HG03025 (cell line): ENCODE results near the gene AEBP1.

Experiments
- ATAC-seq: cut with Tn5 transposase; IDR thresholded peaks from one replicate; pipeline ENCODE4 v1.9.1; 2021; ENCODE audit warnings: mild to moderate bottlenecking, moderate library complexity; ENCODE audit not compliant: unreplicated experiment, low FRiP score

The AEBP1 gene

DNA sequence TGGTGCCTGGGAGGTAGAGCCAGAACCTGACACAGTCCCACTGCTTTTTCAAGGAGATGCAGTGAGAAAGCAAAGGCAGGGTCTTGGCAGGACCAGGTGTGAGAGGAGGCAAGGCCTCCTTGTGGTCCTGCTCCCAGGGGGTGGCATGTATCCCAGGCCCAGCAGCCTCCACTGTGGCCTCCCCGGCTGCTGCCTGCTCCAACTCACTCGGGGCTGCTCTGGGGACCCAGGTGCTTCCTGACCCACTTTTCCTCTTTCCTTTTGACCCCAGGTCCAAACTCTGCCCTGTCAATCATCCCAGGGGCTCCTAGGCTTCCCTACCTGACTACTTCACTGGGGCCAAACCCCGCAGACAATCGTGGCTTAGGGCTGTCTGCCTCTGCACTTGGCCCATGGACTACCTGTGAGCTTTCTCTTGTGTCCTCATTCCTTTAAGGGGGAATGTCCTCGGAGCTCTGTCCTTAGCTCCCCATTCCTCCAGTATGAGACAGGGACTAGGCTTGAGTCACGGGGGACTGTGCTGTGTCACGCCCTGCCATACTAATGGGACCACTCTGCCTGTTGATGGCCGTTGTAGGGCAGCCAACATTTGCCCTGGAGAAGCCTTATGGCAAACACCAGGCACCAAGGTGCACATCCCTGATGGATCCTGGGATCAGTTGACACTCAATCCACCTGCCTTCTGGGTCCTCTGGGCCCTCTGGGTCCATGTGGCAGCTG is 1.1 kb upstream of the AEBP1 start:
- no peak for ATAC-seq

DNA sequence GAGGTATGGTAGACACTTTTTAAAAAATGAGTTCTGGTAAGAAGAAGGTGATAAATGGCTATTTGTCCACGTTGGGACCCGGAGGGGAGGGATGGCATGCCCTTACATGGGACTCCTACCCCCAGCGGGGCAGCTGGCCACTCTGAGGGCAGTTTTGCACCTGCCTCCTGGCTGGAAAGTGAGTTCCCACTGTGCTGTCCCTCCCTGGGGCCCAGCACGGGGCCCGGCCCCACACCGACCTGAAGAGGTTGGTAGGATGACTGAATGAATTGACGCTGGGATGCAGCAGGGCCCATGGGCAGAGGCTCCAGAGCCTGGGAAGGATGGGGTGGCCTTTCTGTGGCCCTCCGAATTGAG is 601 bp upstream of the AEBP1 start:
- no peak for ATAC-seq

DNA sequence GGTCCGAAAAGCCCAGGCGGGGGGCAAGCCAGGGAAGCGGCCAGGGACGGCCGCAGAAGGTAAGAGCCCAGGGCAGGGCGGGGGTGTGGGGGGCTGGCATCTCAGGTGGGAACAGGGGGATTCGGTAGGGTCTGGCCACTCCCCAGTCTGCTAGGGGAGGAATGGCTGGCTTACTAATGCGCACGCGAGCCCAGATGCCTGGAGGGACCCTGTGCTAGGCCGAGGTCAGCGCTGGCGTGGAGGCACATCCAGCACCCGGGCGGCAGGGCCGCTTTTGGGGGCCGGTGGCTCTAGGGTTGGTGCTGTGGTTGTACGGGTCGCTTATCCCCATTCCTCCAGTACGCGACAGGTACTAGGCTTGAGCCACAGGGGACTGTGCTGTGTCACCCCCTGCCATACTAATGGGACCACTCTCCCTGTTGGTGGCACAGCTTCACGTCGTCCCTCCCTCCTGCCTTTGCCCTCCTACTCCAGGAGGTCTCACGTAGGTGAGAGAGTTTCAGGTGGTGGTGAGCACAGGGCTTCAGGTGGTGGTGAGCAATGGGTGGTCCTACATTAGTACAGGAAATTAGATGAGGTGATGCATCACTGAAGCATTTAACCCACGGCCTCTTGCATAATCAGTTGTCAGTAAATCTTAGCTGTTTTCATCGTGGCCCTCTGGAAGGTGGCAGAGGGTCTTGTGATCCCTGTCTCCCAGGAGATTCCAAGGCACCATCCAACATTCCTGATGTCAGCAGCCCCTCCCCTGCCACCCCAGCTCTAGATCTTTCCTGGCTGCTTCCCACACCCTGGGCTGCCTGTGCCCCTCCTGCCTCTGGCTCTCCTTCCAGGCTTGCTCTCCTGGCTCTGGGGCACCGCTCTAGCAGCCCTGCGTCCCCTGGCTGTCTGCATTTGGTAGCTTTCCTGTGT is 971 bp downstream of the AEBP1 start:
- ATAC-seq = no peak

DNA sequence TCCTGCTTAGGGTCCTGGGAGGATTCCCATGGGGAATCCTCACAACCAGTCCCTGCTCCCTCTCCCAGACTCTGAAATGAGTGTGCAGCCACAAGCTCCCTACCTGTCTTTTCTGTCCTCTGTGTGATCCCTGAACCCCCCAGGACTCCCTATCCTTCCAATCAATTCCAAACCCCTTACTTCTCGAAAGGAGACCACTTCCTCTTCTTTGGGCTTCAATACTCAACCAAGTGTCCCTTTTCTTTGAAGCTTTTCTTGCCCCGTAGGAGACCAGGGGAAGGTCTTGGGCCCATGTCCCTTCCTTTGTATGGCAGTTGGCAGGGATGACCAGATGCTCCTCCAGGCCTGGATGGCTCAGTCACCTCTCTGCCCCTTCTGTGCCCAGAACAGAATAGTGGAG is 1.7 kb downstream of the AEBP1 start:
- no peak for ATAC-seq

DNA sequence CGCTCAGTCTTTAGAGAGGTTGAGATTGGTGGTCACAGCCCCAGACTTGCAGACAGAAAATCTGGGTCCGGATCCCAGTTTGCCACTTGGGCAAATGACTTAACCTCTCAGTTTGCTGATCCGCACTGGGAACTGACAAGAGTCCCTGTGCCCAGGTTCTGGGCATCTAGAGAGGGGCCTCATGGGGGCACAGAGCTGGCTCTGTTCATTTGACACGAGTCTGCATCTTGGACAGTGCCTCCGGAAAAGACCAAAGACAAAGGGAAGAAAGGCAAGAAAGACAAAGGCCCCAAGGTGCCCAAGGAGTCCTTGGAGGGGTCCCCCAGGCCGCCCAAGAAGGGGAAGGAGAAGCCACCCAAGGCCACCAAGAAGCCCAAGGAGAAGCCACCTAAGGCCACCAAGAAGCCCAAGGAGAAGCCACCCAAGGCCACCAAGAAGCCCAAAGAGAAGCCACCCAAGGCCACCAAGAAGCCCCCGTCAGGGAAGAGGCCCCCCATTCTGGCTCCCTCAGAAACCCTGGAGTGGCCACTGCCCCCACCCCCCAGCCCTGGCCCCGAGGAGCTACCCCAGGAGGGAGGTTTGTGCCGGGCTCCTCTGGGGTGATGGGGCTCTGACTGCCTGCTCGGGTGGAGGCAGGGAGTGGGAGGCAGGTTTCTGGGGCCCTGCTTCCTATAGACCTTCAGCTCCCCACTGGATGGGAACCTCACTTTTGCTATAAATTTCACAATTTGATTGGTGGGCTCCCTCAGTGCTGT is 2.3 kb downstream of the AEBP1 start:
- ATAC-seq = no peak

DNA sequence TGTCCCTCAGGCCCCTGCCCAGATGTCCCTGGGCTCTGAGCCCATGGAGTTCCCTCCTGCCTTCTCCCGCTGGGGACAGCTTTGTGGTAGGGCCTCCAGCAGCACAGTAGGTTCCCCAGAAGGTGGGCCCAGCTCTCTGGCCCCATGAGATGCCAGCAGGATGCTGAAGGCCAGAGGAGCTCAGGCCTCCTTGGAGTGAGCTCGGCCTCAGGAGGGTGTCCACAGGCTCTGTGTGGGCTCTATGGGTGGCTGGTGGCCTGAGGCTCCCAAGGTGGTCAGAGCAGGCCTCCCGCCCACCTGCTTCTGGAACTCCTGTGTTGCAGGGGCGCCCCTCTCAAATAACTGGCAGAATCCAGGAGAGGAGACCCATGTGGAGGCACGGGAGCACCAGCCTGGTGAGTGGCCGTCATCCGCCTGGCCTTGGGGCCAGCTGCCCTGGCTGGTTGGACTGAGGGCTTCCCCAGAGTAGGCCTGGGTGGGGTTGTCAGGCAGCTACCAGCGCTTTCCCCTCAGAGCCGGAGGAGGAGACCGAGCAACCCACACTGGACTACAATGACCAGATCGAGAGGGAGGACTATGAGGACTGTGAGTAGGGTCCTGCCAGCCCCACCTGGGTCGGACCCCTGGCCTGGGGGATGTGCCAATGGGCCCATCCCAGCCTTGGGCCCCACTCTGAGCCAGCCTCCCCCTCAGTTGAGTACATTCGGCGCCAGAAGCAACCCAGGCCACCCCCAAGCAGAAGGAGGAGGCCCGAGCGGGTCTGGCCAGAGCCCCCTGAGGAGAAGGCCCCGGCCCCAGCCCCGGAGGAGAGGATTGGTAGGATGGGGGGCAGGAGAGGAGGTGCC is 3.2 kb downstream of the AEBP1 start:
- ATAC-seq = no peak

DNA sequence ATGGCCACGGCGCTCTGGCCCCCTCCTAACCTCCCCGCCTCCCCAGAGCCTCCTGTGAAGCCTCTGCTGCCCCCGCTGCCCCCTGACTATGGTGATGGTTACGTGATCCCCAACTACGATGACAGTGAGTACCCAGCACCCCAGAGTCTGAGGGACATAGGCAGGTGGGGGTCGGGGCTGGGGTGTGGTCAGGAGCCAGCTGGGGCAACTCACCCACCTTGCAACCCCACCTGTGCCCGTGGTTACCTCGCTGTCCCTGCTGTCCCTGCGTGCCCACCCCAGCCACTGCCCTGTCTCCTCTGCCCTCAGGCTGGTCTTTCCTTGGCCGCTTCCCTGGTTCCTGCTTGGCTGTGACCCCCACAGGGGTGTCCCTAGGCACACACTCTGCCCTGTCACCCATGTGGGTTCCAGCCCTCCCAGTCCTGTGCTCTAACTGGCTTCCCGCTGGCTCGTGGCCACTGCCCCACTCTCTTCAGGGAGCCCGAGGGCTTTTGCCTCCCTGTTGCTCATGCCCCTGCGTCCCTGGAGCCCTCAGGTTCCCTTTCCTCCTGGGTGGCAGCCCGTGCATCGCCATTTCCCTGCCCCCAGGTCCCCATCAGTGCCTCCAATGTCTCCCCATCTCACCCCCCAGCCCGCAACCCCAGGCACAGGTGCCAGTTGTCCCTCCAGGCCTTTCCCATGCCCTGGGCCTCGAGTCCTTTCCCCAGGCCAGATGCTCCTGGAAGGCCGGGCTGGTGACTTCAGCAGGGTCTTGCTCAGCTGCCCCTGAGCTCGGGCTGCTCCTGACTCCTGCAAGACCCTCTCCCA is 4.0 kb downstream of the AEBP1 start:
- ATAC-seq = no peak

DNA sequence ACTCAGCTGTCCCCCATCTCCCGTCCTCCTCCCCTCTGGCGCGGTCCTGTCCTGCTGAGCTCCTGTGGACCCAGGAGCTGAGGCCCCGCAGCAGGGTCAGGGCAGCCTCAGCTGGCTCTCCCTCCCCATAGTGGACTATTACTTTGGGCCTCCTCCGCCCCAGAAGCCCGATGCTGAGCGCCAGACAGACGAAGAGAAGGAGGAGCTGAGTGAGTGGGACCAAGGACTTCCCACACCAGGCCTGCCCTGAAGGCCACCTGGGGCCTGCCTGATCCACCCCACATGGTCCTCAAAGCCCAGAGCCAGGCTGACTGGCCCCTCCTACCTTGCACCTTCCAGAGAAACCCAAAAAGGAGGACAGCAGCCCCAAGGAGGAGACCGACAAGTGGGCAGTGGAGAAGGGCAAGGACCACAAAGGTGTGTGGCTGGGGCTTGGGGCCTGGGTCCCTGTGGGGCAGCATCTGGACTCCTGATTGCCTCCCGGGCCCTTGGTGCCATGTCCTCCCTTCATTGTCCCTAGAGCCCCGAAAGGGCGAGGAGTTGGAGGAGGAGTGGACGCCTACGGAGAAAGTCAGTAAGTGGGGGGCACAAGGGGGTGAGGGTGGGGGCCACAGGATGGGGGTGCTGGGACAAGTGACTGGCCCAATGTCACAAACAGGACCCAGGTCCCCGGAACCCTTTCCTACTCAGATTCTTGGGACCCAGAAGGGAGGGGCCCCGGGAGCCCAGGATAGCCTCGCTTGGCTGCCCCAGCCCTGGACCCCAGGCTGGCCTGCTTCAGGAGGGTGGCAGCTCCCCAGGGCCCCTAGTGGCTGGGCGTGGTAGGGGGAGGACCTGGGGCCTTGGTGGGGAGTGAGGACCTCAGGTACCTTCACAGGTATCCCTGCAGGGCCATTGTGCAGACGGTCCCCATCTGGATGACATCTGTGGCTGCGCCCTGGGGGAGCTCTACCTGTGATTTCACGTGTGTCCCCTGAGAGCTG is 4.9 kb downstream of the AEBP1 start:
- no peak for ATAC-seq

DNA sequence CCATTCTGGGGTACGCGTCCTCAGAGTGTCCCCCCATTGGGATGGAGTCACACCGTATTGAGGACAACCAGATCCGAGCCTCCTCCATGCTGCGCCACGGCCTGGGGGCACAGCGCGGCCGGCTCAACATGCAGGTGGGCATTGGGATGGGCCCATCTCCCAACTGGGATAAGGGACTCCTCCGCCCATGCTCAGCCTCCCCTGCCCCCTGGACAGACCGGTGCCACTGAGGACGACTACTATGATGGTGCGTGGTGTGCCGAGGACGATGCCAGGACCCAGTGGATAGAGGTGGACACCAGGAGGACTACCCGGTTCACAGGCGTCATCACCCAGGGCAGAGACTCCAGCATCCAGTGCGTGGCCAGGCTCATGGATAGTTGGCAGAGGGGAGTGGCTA is 5.8 kb downstream of the AEBP1 start:
- ATAC-seq = no peak

DNA sequence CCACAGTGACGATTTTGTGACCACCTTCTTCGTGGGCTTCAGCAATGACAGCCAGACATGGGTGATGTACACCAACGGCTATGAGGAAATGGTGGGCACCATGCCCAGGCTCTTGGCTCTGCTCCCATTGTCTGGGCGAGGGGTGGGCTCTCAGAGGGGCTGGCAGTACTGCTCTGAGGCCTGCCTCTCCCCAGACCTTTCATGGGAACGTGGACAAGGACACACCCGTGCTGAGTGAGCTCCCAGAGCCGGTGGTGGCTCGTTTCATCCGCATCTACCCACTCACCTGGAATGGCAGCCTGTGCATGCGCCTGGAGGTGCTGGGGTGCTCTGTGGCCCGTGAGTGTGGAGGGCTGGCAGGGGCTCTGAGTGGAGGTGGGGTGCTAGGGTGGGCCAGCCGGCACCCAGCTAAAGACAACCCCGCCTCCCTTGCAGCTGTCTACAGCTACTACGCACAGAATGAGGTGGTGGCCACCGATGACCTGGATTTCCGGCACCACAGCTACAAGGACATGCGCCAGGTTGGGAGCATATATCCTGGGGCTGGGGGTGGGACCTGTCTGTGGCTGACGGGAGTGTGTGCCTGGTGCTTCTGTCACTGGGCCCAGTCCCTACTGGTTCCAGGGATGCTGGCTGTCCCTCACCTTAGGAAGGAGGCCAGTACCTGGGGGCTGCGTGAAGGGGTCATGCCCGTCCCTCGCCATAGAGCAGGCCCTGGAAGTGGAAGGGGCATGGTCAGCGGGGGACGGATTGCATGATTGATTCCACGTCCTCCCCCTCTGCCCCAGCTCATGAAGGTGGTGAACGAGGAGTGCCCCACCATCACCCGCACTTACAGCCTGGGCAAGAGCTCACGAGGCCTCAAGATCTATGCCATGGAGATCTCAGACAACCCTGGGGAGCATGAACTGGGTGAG is 6.8 kb downstream of the AEBP1 start:
- no peak for ATAC-seq

DNA sequence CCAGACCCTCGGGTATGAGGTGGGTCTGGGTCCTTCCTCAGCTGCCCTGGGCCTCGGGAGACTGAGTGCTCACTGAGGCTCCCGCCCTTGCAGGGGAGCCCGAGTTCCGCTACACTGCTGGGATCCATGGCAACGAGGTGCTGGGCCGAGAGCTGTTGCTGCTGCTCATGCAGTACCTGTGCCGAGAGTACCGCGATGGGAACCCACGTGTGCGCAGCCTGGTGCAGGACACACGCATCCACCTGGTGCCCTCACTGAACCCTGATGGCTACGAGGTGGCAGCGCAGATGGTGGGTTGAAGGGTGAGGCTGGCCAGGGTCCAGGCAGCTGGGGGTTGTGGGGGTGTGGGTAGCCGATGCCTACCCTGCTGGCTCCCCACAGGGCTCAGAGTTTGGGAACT is 7.6 kb downstream of the AEBP1 start:
- ATAC-seq = no peak

DNA sequence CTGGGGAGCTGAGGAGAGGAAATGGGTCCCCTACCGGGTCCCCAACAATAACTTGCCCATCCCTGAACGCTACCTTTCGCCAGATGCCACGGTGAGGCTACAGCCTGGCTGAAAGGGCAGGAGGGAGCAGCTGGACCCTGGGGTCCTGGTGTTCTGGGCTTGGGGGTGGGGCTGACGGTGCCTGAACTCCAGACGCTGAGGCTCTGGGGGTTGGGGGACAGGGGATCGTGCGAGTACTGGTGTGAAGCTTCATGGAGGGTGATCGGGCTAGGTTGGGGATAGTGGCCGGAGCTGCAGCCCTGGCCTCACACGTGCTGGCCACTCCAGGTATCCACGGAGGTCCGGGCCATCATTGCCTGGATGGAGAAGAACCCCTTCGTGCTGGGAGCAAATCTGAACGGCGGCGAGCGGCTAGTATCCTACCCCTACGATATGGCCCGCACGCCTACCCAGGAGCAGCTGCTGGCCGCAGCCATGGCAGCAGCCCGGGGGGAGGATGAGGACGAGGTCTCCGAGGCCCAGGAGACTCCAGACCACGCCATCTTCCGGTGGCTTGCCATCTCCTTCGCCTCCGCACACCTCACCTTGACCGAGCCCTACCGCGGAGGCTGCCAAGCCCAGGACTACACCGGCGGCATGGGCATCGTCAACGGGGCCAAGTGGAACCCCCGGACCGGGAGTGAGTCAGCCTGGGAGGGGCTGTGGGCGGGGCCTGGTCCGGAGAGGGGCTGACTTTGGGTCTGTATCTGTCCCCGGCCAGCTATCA is 8.3 kb downstream of the AEBP1 start:
- no peak for ATAC-seq

DNA sequence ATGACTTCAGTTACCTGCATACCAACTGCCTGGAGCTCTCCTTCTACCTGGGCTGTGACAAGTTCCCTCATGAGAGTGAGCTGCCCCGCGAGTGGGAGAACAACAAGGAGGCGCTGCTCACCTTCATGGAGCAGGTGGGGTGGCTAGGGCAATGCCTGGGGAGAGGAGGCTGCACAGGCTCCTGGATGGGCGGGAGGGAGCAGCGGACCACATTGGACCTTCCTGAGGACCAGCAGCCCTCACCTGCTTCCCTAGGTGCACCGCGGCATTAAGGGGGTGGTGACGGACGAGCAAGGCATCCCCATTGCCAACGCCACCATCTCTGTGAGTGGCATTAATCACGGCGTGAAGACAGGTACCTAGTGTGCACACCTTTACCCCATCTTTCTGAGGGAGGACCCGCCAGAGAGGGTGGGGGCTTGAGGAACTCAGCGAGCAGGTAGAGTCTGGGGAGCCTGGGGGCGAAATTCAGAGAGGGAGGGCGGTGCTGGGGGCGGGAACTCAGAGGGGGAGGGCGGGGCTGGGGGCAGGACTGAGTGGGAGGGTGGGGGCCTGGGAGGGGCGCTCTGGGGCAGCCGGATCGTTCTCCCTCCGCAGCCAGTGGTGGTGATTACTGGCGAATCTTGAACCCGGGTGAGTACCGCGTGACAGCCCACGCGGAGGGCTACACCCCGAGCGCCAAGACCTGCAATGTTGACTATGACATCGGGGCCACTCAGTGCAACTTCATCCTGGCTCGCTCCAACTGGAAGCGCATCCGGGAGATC is 9.0 kb downstream of the AEBP1 start:
- ATAC-seq = no peak

DNA sequence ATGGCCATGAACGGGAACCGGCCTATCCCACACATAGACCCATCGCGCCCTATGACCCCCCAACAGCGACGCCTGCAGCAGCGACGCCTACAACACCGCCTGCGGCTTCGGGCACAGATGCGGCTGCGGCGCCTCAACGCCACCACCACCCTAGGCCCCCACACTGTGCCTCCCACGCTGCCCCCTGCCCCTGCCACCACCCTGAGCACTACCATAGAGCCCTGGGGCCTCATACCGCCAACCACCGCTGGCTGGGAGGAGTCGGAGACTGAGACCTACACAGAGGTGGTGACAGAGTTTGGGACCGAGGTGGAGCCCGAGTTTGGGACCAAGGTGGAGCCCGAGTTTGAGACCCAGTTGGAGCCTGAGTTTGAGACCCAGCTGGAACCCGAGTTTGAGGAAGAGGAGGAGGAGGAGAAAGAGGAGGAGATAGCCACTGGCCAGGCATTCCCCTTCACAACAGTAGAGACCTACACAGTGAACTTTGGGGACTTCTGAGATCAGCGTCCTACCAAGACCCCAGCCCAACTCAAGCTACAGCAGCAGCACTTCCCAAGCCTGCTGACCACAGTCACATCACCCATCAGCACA is 9.7 kb downstream of the AEBP1 start:
- ATAC-seq = no peak

DNA sequence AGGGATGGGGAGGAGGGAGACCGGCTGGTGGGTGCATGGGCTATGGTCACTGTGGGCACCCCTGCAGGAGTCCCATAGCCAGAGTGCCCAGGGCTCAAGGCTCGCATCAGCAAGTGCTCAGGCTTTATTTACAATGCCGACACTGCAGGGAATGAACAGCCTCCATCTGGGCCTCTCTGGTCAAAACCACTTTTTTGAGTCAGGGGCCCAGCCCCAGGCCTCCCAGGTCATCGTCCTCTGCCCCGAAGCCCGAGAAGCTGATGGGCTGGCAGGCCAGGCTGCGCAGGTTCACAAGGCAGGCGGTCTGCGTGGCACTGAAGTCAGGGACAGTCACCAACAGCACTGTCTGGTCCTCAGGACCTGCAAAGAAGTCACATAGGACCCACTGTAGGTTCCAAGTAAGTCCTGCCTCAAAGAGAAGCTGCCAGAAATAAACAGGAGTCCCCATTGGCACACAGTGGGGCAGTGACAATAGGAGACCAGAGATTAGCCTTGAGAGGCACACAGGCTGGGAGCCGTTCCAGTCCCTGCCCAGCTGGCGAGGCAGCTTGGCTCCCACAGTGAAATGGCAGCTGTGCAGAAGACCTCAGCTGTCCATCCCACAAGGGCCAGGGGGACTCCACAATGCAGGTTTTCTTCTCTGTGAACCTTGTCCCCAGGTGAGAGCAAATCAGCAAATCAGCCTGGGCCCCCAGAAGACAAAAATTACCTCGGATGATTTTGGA is 10.6 kb downstream of the AEBP1 start:
- ATAC-seq = no peak
